Caco-2 (cell line): ENCODE measurements around the gene FFAR3. TPM values are rescaled to one million over a fixed set of nuclear protein-coding genes. Genes with fewer than 3 reads are reported as not detected.
"Not testable (repeated sequence)": the region's sequence is repeated elsewhere in the genome, so short reads cannot be mapped to it uniquely, and the experiment has no call there.

Experiments
- BruUV-seq: library from RNA; stranded (reverse); fragments of 400-500 nt; replicated peaks from 2 replicates; lab custom pipeline; 2021; lab: Mats Ljungman, UMichigan
- CTCF ChIA-PET: fragments of 300-600 bp; sonication (Branson Sonifier 250); formaldehyde crosslinking; loops from one replicate; lab custom pipeline; 2022; ENCODE audit warnings: antibody characterized with exemption; lab: Charles Lee
- POLR2A ChIA-PET: fragments of 300-600 bp; sonication (Branson Sonifier 250); formaldehyde crosslinking; loops from one replicate; lab custom pipeline; 2022; ENCODE audit warnings: antibody characterized with exemption; lab: Charles Lee
- DNase-seq, 2 experiments: peaks; one replicate each; pipeline versions ENCODE4 v3.0.0 to v3.0.0-alpha.2; 2020 to 2022
- H3K27me3 ChIP-seq: replicated peaks from 2 replicates; pipeline ENCODE4 v1.6.0; 2011; ENCODE audit warnings: low read length; ENCODE audit not compliant: control insufficient read depth, insufficient read depth
- H3K36me3 ChIP-seq: 2 replicates; pipeline ENCODE4 v1.5.1; 2011; ENCODE audit warnings: low read length; ENCODE audit not compliant: control insufficient read depth, insufficient read depth
- H3K4me1 ChIP-seq: fragments of 250-450 bp; sonication (Bioruptor Pico); 2 replicates; pipeline ENCODE4 v1.5.1; 2020; ENCODE audit warnings: mild to moderate bottlenecking
- H3K4me3 ChIP-seq: 2 replicates; pipeline ENCODE4 v1.5.1; 2011; ENCODE audit warnings: low read depth, mild to moderate bottlenecking, control low read depth, low read length
- H3K9me3 ChIP-seq: fragments of 250-450 bp; sonication (Bioruptor Pico); 2 replicates; pipeline ENCODE4 v1.5.1; 2020; ENCODE audit warnings: mild to moderate bottlenecking, moderate library complexity
- H3K27ac Mint-ChIP-seq: one replicate; pipeline ENCODE4 v1.8.0; 2022; ENCODE audit warnings: mixed read lengths; ENCODE audit not compliant: unreplicated experiment
- H3K27me3 Mint-ChIP-seq: one replicate; pipeline ENCODE4 v1.8.0; 2022; ENCODE audit warnings: mixed read lengths; ENCODE audit not compliant: insufficient read depth, unreplicated experiment
- H3K36me3 Mint-ChIP-seq: one replicate; pipeline ENCODE4 v1.8.0; 2022; ENCODE audit warnings: mild to moderate bottlenecking, mixed read lengths; ENCODE audit not compliant: insufficient read depth, unreplicated experiment
- H3K4me1 Mint-ChIP-seq: one replicate; pipeline ENCODE4 v1.8.0; 2022; ENCODE audit warnings: low read depth, mixed read lengths; ENCODE audit not compliant: unreplicated experiment
- H3K4me3 Mint-ChIP-seq: one replicate; pipeline ENCODE4 v1.8.0; 2022; ENCODE audit warnings: mild to moderate bottlenecking, moderate library complexity, mixed read lengths; ENCODE audit not compliant: unreplicated experiment
- H3K9me3 Mint-ChIP-seq: one replicate; pipeline ENCODE4 v1.8.0; 2022; ENCODE audit warnings: mixed read lengths; ENCODE audit not compliant: unreplicated experiment
- CTCF ChIP-seq, 2 experiments: fragments of 200-600 bp in 1 of 2; IDR thresholded peaks; 1 replicate in 1 of 2; 2 replicates in 1 of 2; pipeline versions ENCODE4 v1.5.1 to v1.8.0; 2011 to 2022; ENCODE audit warnings: antibody characterized with exemption in 1 of 2, control low read depth in 1 of 2, inconsistent platforms in 1 of 2, low read depth in 1 of 2, low read length in 1 of 2, mild to moderate bottlenecking in 1 of 2, moderate library complexity in 1 of 2; ENCODE audit not compliant: insufficient read depth in 1 of 2, severe bottlenecking in 1 of 2, unreplicated experiment in 1 of 2
- intact Hi-C: fragments of 100-400 bp; cut with micrococcal nuclease; formaldehyde crosslinking; loops from one replicate; pipeline ENCODE4 v1.10.0; 2022; ENCODE audit not compliant: unreplicated experiment
- total RNA-seq: library from RNA; stranded (reverse); gene quantifications from 2 replicates; pipeline ENCODE4 v1.2.3, GENCODE V29; 2022

FFAR3 gene
- total RNA-seq, 1 experiment from 2014 or later, result not detected

GRCh38 chr19:35373492-35373891 lies 15.2 kb downstream of the FFAR3 start:
- Histone ChIP-seq H3K36me3 (no peaks in the 10 kb centered on the region), H3K27me3 (no peaks in the 10 kb centered on the region), H3K4me1 (no peaks in the 10 kb centered on the region), H3K4me3 (no peak overlapping the region), H3K9me3 (no peaks in the 10 kb centered on the region)
- Mint-ChIP-seq H3K27ac (no peak overlapping the region), H3K27me3 (peaks cover 4% of the 10 kb centered on the region), H3K36me3 (peaks cover 7% of the 10 kb centered on the region), H3K4me3 (no peak overlapping the region), H3K4me1 (peaks cover 8% of the 10 kb centered on the region), H3K9me3 (peaks cover 35% of the 10 kb centered on the region)
- BruUV-seq, result no TSS peak
- intact Hi-C loops, result no loop called here
- ChIA-PET POLR2A (no interaction called here), CTCF (no interaction called here)
- no peak for TF ChIP-seq CTCF (IDR thresholded peaks at IDR 0.05; ENCODE audit: insufficient read depth in 1 of 2, low read depth in 1 of 2, low read length in 1 of 2, severe bottlenecking in 1 of 2, unreplicated experiment in 1 of 2)
- DNase-seq, result no peak

- not testable (repeated sequence) for H3K27me3 Mint-ChIP-seq, BruUV-seq
These were observed 15.8 kb downstream of the FFAR3 start for GRCh38 chr19:35374031-35374430.

DNA sequence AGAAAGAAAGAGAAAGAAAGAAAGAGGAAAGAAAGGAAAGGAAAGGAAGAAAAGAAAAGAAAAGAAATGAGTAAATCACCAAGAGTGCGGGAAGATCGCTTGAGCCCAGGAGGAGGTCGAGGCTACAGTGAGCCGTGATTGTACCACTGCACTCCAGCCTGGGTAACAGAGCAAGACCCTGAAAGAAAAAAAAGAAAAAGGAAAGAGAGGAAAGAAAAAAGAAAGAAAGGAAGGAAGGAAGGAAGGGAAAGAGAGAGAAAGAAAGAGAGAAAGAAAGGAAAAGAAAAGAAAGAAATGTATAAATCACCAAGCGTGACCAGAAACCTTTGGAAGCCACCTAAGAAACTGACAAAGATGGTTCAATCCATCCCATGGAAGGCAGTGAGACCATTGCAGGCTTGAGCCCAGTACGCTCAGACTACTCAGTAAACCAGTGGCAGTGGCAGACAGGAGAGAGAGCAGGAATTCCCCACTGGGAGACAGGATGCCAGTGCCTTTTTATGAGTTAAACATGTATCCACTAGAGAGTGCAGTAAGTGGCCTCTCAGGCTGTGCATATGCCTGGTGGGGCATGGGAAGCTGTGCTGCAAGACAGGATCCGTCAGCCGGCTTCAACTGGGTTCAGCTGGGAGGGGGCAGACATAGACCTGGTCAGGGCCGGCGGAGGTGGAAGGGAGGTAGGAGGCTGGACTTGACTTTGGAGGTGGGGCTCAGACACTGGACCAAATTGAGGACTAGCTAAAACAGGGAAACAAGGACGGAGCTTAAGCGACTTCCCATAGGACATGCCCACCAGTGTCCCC lies 17.4 kb downstream of the FFAR3 start:
- H3K4me3 ChIP-seq, result no peak overlapping the region
- no peak for TF ChIP-seq CTCF (IDR thresholded peaks at IDR 0.05; ENCODE audit: insufficient read depth in 1 of 2, low read depth in 1 of 2, low read length in 1 of 2, severe bottlenecking in 1 of 2, unreplicated experiment in 1 of 2)

More at GRCh38 chr19:35374031-35374430, 15.8 kb downstream of the FFAR3 start:
- H3K4me1 ChIP-seq, H3K27ac Mint-ChIP-seq, intact Hi-C loops, H3K4me3 ChIP-seq, H3K4me3 Mint-ChIP-seq, H3K9me3 ChIP-seq, H3K36me3 Mint-ChIP-seq, H3K4me1 Mint-ChIP-seq, DNase-seq, H3K27me3 ChIP-seq, H3K36me3 ChIP-seq, POLR2A ChIA-PET: not testable (repeated sequence)
- peaks cover 35% of the 10 kb centered on the region for H3K9me3 Mint-ChIP-seq
- CTCF ChIA-PET, result interaction anchor here (0.6 kb wide), 1 partner anchor 535 kb away, joined by 3 read pairs; no protein-coding TSS in a partner anchor

More for the DNA sequence above, 17.4 kb downstream of the FFAR3 start:
- H3K4me1 ChIP-seq, result peaks cover 11% of the 10 kb centered on the region
- BruUV-seq, result no TSS peak
- Mint-ChIP-seq H3K27ac (no peak overlapping the region), H3K4me3 (no peak overlapping the region), H3K4me1 (peaks cover 18% of the 10 kb centered on the region), H3K27me3 (peaks cover 4% of the 10 kb centered on the region), H3K36me3 (peaks cover 17% of the 10 kb centered on the region), H3K9me3 (peaks cover 35% of the 10 kb centered on the region)
- intact Hi-C loops, result no loop called here
- H3K9me3 ChIP-seq, result no peaks in the 10 kb centered on the region; the same call in 1 of the 2 replicates
- ChIA-PET CTCF (no interaction called here), POLR2A (interaction anchor here (0.5 kb wide), 1 partner anchor 122 kb away, joined by 3 read pairs; no protein-coding TSS in a partner anchor)
- DNase-seq, result no peak
- H3K27me3 ChIP-seq, result no peaks in the 10 kb centered on the region
- no peaks in the 10 kb centered on the region for H3K36me3 ChIP-seq
